AG08396 (cell line): Measurements from ENCODE around the gene EEF1A2.

Source experiments
- DNase-seq: peaks from one replicate; pipeline ENCODE4 v3.0.0; 2012; ENCODE audit warnings: low spot score, mixed read lengths

Gene EEF1A2

DNA sequence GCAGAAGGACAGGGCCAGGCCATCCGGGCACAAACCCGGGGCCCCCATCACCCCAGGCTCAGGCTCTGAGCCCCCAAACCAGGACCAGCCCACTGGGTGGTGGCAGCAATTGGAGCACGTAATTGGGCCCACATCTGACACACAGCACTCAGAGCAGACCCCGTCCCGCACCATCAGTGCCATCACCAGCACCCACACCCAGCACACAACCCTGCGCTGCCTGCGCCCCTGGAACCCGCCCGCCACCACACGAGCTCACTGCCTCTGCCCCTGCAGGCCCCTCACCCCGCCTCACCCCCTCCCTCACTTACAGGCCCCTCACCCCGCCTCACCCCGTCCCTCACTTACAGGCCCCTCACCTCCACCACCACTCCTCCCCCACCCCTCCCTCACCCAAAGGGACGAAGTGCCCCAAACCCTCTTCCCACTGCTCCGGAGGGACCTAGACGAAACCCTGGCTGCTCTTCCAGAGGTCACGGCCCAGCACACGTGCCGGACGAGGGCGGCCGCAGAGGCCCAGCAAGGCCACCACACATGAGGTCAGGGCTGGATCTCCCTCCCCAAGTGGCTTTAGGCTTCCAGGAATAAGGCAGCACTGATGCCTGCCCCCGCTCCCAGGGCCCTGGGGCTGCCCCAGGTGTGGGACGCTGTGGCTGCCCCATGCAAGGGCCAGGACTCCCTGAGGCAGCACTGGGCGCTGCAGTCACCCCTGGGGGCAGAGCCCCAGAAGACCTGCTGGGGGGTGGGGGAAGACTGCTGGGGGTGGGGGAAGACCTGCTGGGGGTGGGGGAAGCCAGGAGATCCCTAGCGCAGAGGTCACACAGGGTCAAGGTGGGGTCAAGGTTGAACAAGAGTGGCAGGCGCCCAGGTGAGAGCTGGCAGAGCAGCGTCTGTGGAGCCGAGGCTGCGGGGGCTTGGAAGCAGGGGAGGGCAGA lies 48.8 kb downstream of the EEF1A2 start:
- DNase-seq = no peak

DNA sequence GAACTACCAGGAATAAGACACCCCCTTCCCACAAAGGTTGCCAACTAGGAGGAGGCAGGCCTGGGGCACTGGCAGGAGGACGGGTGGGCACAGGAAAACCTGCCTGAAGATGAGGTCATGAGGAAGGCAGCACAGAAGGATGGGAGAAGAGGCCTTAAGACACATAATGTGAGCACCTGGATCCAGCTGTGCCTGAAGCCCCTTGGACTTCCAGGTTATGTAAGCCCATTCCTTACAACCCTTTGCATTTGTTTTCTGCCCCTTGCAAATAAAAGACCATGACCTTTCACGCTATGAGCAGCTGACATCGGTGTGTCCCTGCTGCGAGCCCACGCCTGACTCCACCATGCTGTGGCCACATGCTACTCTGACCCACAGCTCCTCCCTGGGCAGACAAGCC lies 49.9 kb downstream of the EEF1A2 start:
- no peak for DNase-seq

DNA sequence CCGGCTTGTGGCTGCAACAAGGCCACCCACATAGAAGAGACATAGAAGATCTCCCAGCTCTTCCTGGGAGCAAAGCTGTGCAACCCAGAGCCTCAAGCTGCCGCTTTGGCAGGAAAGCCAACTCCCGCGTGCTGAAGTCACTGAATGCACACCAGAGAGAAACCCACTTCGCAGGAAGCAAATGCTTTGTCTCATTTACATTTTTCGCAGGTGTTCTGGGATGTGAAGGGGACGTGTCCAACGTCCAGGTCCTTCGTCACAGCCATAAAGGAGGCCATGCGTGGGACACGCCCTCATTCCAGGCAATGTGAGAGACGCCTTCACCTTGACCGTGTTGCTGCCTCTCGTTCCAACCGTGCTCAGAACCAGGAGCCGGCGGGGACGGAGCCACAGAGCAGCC lies 50.9 kb downstream of the EEF1A2 start:
- no peak for DNase-seq

DNA sequence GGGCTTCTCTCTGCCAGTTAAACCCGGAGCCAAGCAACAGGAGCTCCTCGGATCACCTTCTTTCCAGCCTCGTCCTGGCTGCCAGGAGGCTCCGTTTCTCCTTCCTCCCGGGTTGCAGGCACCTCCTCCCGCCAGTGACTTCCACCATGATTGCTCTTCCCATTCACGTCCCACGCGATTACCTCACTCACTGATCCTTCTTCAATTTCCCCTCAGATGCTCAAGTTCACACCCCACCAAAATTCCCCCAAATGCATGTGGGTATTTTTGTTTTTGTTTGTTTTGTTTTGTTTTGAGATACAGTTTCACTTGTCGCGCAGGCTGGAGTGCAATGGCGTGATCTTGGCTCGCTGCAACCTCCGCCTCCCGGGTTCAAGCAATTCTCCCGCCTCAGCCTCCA lies 51.6 kb downstream of the EEF1A2 start:
- no peak for DNase-seq

DNA sequence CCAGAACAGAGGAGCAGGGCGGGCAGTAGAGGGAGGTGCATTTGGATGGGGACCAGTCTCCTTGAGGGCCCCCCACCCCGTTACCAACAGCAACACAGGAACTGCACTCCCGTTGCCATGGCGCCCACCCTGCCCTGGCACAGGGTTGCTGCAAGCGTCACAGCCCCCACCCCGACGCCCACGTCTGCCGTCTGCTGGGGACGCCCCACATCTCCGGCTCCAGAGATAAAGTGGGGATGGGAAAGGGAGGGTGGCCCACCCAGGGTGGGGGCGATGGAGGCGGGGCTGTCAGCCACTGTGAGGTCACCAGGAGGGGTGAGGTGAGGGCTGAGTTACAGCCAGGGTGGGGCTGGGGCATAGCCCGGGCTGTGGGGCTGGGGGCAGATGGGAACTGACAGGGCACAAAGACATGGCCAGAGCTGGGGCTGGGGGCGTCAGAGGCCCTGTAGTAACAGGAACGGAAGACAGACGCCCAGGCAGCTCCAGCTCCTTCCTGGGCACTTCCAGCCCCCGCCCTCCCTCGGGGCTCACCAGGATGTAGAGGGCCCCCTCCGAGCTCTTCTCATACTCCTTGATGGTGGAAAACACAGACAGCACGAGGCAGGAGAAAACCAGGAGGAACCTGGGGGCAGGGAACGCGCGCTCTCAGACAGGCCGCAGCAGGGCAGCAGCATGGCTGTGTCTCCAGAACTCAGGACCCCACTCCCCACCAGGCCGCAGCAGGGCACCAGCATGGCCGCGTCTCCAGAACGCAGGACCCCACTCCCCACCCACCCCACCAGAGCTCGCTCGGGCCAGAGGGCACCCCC lies 52.5 kb downstream of the EEF1A2 start:
- no peak for DNase-seq

DNA sequence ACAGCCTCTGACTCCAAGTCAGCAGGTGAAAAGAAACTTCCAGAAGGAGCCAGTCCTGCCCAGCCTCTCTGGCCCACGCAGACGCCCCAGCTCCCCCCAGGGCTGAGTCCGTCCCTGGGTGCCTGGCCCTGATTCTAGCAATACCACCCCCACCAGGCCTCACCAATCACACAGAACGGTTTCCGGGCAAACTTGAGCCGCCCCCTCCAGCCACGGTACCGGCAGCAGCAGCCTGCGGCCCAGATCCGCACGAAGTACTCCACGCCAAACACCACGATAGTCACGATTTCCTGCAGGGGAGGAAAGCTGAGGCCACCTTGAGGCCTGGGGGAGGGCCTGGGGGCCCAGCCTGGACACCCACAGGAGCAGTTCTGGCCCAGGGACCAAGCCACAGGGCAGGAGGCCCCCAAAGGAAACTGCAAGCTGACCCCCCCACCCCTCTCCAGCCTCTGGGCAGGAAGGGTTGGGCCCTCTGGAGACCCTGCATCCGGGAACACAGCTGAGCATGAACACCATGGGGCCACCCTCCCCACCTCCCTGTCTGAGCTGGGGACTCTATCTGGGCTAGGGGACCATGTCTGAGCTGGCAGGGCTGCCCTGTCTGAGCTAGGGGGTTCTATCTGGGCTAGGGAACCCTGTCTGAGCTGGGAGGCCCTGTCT lies 53.7 kb downstream of the EEF1A2 start:
- no peak for DNase-seq

DNA sequence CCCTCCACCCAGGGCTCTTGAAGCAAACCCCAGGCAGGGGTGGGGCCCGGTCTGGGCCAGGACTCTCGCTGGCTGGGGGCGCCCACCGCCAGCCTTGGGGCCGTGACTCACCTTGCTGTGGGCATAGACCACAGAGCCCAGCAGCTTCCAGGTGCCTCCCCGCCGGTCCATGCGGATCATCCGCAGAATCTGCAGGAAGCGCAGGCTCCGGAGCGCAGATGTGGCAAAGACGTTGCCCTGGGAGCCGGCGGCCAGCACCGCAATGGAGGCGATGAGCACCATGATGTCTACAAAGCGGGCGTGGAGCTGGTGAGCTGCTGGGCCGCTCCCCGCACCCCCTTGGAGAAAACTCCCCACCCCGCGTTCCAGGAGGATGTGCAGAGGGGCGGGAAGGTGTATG lies 54.3 kb downstream of the EEF1A2 start:
- DNase-seq = no peak

DNA sequence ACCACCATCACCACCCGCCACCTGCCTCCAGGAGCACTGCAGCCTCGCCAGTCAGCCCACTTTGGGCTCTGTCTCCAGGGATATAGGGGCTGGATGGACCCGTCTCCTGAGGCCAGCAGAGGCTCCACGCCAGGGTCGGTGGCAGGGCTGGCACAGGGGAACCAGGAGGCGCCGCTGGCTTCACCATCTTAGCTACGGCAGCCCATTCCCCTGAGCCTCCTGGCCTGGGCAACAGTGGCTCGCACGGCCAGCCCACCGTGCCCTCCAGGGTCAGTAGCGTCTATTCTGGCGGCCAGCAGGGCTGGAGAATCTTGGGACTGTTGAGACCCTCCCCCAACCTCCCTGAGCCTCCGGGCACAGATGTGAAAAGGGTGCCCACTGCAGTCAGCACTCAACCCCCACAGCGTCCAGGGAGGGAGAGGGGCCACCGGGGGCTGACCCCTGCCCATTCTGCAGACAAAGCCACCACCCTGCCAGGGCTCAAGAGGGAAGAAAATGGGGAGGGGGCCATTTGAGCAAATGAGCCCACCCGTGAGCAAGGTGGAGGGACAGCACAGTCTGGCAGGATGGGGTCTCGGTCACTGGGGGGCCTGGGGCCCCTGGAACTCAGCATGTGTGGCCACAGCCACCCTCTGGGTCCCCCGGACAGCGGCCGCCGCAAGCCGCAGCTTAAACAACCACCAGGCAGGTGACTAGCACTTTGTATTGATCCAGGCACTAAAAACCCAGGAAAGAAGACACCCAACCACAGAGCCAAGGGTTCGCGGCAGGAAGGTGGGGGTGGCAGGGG lies 55.1 kb downstream of the EEF1A2 start:
- DNase-seq = no peak

DNA sequence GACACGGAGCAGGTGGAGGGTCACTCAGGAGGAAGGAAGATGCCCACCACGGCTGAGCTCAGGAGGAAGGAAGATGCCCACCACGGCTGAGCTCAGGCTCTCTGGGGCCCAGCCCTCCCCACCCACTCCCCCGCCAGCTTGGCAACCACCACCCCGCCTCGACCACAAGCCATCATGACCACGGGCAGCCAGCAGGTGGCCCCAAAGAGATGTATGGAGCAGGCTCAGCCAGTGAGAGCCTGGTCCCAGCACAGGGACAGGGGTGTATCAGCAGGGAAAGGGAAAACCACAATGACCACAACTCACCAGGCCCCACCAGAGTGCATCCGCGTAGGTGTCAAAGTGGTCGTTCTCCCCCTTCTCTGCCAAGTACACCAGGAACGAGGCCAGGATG lies 56.8 kb downstream of the EEF1A2 start:
- DNase-seq = peak; percentile 64

DNA sequence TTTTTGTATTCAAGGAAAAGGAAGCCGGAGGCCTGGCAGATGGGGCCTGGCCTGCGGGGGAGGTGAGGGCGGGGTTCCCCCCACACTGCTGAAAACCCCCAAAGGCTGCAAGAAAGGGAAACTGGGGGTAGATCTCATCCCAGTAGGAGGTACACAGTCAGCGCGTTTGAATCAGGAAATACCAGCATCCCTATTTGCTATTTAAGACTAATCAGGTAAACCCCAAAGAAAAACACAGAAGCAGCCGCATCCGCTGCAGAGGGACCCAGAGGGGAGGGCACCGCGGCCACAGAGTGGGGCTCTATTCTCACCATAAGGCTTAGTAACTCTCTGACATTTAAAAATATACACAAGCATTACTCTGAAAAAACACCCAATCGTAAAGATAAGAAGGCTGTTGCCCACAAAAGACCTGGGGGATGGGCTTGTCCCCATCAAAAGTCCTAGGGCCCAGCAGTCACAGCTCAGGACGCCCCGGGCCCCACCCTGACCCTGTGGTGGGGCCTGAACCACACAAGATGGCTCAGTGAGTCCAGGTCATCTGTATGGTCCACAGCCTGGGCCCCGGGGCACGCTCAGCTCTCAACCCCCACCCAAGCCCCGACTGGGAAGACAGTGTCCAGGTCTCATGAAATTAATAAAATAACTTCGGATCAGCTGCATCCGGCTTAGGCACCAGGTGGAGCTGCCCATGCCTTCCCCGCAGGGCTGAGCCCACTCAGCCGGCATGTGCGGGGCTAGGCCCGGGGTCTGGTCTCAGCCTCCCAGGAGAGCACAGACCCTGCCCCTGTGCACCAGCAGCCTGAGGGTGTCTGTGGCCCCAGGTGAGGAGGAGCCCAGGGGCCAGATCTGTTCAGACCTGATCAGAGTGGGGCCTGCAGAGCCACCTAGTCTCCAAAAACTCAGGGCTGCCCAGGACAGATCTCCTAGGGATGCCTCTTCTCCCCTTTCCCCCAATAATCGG lies 57.5 kb downstream of the EEF1A2 start:
- no peak for DNase-seq

DNA sequence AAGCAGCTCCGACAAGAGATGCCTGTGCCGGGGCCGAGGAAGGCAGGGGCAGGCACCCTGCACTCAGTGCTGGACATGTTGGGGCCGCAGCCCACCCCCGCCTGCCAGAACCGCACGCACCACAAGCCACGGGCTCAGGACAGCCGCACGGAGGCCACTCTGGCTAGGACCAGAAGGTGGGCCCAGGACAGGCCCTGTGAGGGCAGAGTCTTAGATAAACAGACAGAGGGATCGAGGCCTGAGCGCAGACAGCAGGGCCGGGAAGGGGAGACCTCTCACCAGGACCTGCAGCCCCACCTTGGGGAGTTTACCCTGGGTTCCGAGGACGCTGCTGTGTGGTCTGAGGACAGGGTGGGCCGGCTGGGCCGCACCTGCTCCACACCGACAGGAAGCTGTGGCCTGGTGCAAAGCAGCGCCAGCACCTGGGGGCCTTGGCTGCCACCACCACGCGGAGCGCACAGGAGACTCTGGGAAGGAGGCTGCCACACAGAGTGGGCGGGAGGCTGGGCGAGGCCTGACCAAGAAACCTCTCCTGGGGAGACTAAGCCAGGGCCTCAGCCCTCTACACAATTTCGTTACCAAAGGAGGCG lies 58.4 kb downstream of the EEF1A2 start:
- no peak for DNase-seq

DNA sequence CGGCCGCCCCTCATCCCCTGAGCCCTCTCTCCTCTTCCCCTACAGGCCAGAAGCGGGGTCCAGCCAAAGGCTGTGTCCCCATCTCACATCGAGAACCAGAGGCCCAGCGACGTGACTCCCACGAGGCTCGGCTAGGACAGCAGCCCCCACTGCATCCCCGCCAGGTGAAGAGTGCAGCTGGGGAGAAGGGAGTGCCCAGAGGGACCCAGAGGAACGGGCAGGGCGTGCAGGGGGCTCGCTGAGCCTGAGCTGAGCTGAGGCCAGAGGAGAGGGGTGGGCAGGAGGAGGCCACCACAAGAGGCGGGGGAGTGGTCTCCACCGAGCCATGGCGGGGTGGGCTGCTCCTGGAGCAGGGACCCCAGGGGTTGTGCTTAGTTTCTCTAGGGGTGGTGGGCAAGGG lies 59.0 kb downstream of the EEF1A2 start:
- no peak for DNase-seq

DNA sequence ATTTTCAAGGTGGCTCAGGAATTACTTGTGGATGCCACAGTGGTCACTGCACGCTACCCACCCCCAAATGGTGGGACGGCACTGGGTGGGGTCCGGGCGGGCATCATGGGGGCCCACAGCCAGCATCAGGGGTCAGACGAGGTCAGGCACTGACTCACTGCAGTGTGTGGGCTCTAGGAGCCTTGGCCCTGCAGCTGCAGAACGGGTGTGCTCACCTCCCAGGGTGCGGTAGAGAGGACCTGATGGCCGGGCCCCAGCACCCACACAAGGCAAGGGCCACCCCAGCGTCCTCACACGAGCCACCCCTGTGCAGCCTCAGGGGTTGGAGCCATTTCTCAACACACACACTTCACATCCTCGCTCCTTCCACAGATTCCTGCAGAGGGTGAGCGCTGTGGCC lies 60.8 kb downstream of the EEF1A2 start:
- no peak for DNase-seq
